Measurements from ENCODE around the gene CDH4. TPM values are rescaled to one million over a fixed set of nuclear protein-coding genes. Genes with fewer than 3 reads are reported as not detected.

Gene CDH4
- total RNA-seq, 1 donor from 2014 or later, result 39.7 TPM

DNA sequence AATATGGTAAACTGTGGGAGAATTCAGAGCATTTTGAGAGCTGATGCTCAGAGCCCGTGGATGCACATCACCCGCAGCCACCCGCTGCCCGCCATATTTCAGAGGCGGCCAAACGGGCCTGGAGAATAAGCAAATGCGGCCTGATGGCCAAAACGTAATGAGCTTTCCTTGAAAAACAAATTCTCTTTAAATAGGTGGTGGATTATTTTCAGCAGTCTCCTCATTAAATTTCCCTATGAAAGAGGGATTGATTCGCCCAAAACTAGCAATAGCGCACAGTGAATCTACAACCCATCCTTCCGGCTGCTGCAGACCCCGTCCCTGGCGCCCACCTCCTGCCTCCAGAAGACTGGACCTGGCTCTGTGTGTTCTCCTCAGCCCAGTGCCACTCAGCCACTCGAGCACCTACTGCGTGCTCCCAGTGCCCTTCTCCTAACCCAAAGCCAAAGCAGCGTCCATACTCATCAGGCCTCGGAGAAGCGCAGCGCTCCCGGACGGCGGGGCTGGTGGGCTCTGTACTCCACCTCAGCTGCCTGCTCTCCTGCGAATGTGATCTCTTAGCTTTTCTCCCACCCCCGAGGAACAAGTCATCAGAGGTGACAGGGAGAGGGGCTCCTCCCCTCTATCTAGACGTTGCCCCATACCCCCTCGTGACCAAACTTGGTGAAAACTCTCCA lies 588.9 kb downstream of the CDH4 start:
- H3K36me3 ChIP-seq (ENCODE audit: control insufficient read depth, insufficient read depth, low read length), result no peaks in the 10 kb centered on the region
- H3K4me3 ChIP-seq (ENCODE audit: low read depth, low read length), result no peak overlapping the region
- H3K27me3 ChIP-seq (ENCODE audit: control insufficient read depth, insufficient read depth, low read length), result no peaks in the 10 kb centered on the region
- TF ChIP-seq, protein P1, sequence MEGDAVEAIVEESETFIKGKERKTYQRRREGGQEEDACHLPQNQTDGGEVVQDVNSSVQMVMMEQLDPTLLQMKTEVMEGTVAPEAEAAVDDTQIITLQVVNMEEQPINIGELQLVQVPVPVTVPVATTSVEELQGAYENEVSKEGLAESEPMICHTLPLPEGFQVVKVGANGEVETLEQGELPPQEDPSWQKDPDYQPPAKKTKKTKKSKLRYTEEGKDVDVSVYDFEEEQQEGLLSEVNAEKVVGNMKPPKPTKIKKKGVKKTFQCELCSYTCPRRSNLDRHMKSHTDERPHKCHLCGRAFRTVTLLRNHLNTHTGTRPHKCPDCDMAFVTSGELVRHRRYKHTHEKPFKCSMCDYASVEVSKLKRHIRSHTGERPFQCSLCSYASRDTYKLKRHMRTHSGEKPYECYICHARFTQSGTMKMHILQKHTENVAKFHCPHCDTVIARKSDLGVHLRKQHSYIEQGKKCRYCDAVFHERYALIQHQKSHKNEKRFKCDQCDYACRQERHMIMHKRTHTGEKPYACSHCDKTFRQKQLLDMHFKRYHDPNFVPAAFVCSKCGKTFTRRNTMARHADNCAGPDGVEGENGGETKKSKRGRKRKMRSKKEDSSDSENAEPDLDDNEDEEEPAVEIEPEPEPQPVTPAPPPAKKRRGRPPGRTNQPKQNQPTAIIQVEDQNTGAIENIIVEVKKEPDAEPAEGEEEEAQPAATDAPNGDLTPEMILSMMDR (IDR thresholded peaks at IDR 0.05; ENCODE audit: insufficient read depth, low read length, poor library complexity, severe bottlenecking), result no peak
- no peak for DNase-seq (ENCODE audit: low read depth)

DNA sequence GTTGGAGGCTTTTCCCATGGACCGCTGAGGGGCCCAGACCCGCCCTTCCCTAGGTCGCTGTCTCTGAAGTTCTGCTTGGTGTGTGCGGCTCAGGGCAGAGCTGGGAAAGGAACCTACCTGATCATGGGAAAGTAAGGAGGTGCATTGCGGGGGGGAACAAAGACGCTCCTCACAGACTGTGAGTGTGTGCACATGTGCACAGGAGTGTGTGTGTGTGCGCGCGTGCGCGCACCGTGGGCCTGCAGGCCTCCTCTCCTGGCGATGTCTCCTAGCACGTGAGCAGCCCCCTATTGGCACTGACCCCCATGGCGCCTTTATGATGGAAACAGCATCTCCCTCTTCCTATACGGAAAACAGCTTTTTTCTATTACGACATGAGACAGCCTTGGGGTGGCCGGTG lies 589.5 kb downstream of the CDH4 start:
- Histone ChIP-seq H3K4me3 (ENCODE audit: low read depth, low read length) (no peak overlapping the region), H3K27me3 (ENCODE audit: control insufficient read depth, insufficient read depth, low read length) (no peaks in the 10 kb centered on the region), H3K36me3 (ENCODE audit: control insufficient read depth, insufficient read depth, low read length) (no peaks in the 10 kb centered on the region)
- DNase-seq (ENCODE audit: low read depth), result no peak
- TF ChIP-seq, protein P1 (IDR thresholded peaks at IDR 0.05; ENCODE audit: insufficient read depth, low read length, poor library complexity, severe bottlenecking), result no peak

DNA sequence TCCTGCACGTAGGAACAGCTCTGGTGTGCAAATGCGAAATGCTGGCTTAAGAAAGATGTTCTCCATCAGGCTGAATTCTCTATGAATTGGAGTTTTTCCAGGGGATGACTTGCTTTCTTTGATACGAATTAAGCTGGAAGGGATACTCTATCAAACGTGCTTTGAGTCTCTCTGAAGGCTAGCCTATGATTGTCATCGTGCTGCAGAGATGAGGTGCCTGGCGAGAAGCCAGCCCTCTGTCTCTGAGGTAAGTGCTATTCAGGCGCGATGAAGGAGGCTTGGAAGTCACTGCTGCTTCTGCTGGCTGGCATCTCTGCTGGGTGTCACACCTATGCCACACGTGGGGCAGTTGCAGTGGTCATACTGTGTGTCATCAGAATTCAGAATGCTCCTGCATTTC lies 589.9 kb downstream of the CDH4 start:
- Histone ChIP-seq H3K27me3 (ENCODE audit: control insufficient read depth, insufficient read depth, low read length) (no peaks in the 10 kb centered on the region), H3K36me3 (ENCODE audit: control insufficient read depth, insufficient read depth, low read length) (no peaks in the 10 kb centered on the region), H3K4me3 (ENCODE audit: low read depth, low read length) (no peak overlapping the region)
- TF ChIP-seq, protein P1 (IDR thresholded peaks at IDR 0.05; ENCODE audit: insufficient read depth, low read length, poor library complexity, severe bottlenecking), result no peak
- DNase-seq (ENCODE audit: low read depth), result no peak

- Histone ChIP-seq H3K4me3 (ENCODE audit: low read depth, low read length) (no peak overlapping the region), H3K36me3 (ENCODE audit: control insufficient read depth, insufficient read depth, low read length) (no peaks in the 10 kb centered on the region), H3K27me3 (ENCODE audit: control insufficient read depth, insufficient read depth, low read length) (no peaks in the 10 kb centered on the region)
- no peak for DNase-seq (ENCODE audit: low read depth)
- TF ChIP-seq, protein P1 (IDR thresholded peaks at IDR 0.05; ENCODE audit: insufficient read depth, low read length, poor library complexity, severe bottlenecking), result no peak
Measured at GRCh38 chr20:61844621-61845020, 592.6 kb downstream of the CDH4 start.

- H3K36me3 ChIP-seq (ENCODE audit: control insufficient read depth, insufficient read depth, low read length), result no peaks in the 10 kb centered on the region
- H3K4me3 ChIP-seq (ENCODE audit: low read depth, low read length), result no peak overlapping the region
- DNase-seq (ENCODE audit: low read depth), result no peak
- TF ChIP-seq, protein P1 (IDR thresholded peaks at IDR 0.05; ENCODE audit: insufficient read depth, low read length, poor library complexity, severe bottlenecking), result no peak
- no peaks in the 10 kb centered on the region for H3K27me3 ChIP-seq (ENCODE audit: control insufficient read depth, insufficient read depth, low read length)
Measured at GRCh38 chr20:61845233-61845671, 593.2 kb downstream of the CDH4 start.

DNA sequence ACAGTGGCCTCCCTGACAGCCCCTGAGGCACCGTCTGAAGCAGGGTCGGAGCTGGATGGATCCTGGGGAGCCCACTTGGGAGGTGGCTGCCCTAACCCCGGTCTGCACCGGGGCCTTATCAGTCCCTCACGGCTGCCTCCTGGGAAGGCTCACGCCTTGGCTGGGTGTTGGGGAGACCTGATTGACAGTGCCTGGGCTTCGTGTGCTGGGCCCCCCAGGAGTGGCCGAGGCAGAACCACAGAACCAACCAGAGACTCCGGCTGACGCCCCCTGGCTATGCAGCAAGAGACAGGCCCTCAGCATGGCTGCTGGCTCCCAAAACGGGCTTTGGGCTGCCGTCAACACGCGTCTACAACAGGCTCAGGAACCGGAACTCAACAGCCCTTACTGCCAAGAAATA lies 594.0 kb downstream of the CDH4 start:
- TF ChIP-seq, protein P1 (IDR thresholded peaks at IDR 0.05; ENCODE audit: insufficient read depth, low read length, poor library complexity, severe bottlenecking), result no peak
- H3K4me3 ChIP-seq (ENCODE audit: low read depth, low read length), result no peak overlapping the region
- H3K36me3 ChIP-seq (ENCODE audit: control insufficient read depth, insufficient read depth, low read length), result no peaks in the 10 kb centered on the region
- no peak for DNase-seq (ENCODE audit: low read depth)
- no peaks in the 10 kb centered on the region for H3K27me3 ChIP-seq (ENCODE audit: control insufficient read depth, insufficient read depth, low read length)
